Gastrocnemius medialis (tissue), 4 donors: ENCODE measurements around the gene PIBF1.

Source experiments
- CTCF ChIP-seq, 5 experiments: fragments of 450-650 bp in 3 of 5; fragments of 200-600 bp in 2 of 5; sonication (generic) in 2 of 5; IDR thresholded peaks in 4 of 5; conservative IDR thresholded peaks in 1 of 5; 1 replicate in 4 of 5; 2 replicates in 1 of 5; pipeline ENCODE4 v1.5.1; 2016 to 2019; ENCODE audit warnings: antibody characterized with exemption in 5 of 5, mild to moderate bottlenecking in 3 of 5, moderate library complexity in 3 of 5
- POLR2A ChIP-seq, 2 donors: fragments of 450-650 bp; IDR thresholded peaks; one replicate each; pipeline ENCODE4 v1.6.1; 2017; ENCODE audit warnings: antibody characterized with exemption in 2 of 2, mild to moderate bottlenecking in 2 of 2, moderate library complexity in 2 of 2

DNA sequence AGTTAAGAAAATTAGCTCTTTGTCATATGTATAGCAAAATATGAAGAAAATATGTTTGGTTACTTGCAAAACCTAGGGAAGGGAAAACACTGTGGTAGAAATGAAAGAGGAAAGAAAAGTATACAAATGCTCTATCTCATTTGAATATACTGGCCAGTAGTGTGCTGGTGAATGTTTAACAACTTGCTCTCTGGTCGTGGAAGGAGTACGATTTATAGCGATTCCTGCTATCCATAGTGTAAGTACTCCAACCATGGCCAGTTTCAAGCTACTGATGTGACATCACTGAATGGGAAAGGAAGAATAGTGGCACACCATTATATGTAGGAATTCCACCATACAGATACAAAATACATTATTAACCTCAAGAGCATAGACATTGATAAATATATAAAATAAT lies 44.9 kb upstream of the PIBF1 start:
- no peak for TF ChIP-seq CTCF (IDR thresholded peaks at IDR 0.05 in 4 of 5, conservative IDR thresholded peaks at IDR 0.05 in 1 of 5)
- no peak for TF ChIP-seq POLR2A (IDR thresholded peaks at IDR 0.05)
